Esophagus muscularis mucosa (tissue), 4 donors: ENCODE measurements around the gene EFNA1. TPM values are rescaled to one million over a fixed set of nuclear protein-coding genes. Genes with fewer than 3 reads are reported as not detected.

ENCODE experiments used
- DNase-seq: peaks from one replicate; pipeline ENCODE4 v3.0.0-alpha.2; 2017; ENCODE audit errors: extremely low spot score
- H3K27ac ChIP-seq, 4 donors: fragments of 200-600 bp; sonication (generic); replicated peaks in 1 of 4; 1 replicate in 3 of 4; 2 replicates in 1 of 4; pipeline ENCODE4 v1.5.1; 2016 to 2019; ENCODE audit warnings: mild to moderate bottlenecking in 1 of 4
- H3K27me3 ChIP-seq, 4 donors: fragments of 200-600 bp; sonication (generic); one replicate each; pipeline versions ENCODE4 v1.5.1 to v1.6.0; 2016 to 2019
- H3K36me3 ChIP-seq, 4 donors: fragments of 200-600 bp; sonication (generic); one replicate each; pipeline ENCODE4 v1.5.1; 2016 to 2019
- H3K4me1 ChIP-seq, 4 donors: fragments of 200-600 bp; sonication (generic); one replicate each; pipeline ENCODE4 v1.5.1; 2016 to 2019
- H3K4me3 ChIP-seq, 4 donors: fragments of 200-600 bp; sonication (generic); 1 replicate in 2 of 4; 2 replicates in 2 of 4; pipeline ENCODE4 v1.5.1; 2016 to 2019; ENCODE audit warnings: mild to moderate bottlenecking in 4 of 4, moderate library complexity in 1 of 4
- H3K9me3 ChIP-seq, 4 donors: fragments of 200-600 bp; sonication (generic); 1 replicate in 3 of 4; 2 replicates in 1 of 4; pipeline ENCODE4 v1.5.1; 2016 to 2019
- EP300 ChIP-seq: sonication (generic); formaldehyde crosslinking; IDR thresholded peaks from one replicate; pipeline ENCODE4 v1.6.1; 2017; ENCODE audit warnings: antibody characterized with exemption
- POLR2A ChIP-seq: fragments of 450-650 bp; IDR thresholded peaks from one replicate; pipeline ENCODE4 v1.6.1; 2017; ENCODE audit warnings: antibody characterized with exemption, moderate library complexity, mild to moderate bottlenecking, low read depth
- POLR2AphosphoS5 ChIP-seq, 2 donors: sonication (generic); formaldehyde crosslinking; IDR thresholded peaks; one replicate each; pipeline ENCODE4 v1.6.1; 2017; ENCODE audit warnings: antibody characterized with exemption in 2 of 2
- WGBS: methylation state at CpG from one replicate; pipeline ENCODE4 v1.1.5; 2018; 5-methylcytosine and 5-hydroxymethylcytosine counted together
- intact Hi-C: fragments of 100-400 bp; cut with DNase I; formaldehyde crosslinking; loops from one replicate; pipeline ENCODE4 v1.15.1; 2023
- total RNA-seq, 4 donors: library from RNA; depleted of rRNA; stranded (reverse); fragments of >200 nt; gene quantifications; one replicate each; pipeline versions ENCODE4 v1.1.0 to v1.2.1, GENCODE V29; 2016
- TF ChIP-seq, protein P1 (sequence below), 3 experiments: fragments of 200-600 bp in 2 of 3; fragments of 450-650 bp in 1 of 3; sonication (generic) in 2 of 3; IDR thresholded peaks; one replicate each; pipeline ENCODE4 v1.5.1; 2017 to 2019; ENCODE audit warnings: antibody characterized with exemption in 3 of 3, mild to moderate bottlenecking in 2 of 3, moderate library complexity in 1 of 3

Gene EFNA1
- total RNA-seq, 4 donors from 2014 or later, result 11.2 to 37.3 (median 27.5) TPM

GRCh38 chr1:155174324-155175280 lies 46.9 kb downstream of the EFNA1 start:
- intact Hi-C loops, result loop anchor here (5.0 kb wide), 2 partner anchors 47 to 418 kb away; partner anchors contain the start of gene EFNA1
- no peaks in the 10 kb centered on the region for H3K9me3 ChIP-seq
- DNase-seq, result peak; percentile 84
- peaks cover 0 to 24% (median 14%) of the 10 kb centered on the region in 4 donors for H3K27me3 ChIP-seq
- peaks cover 26 to 57% (median 39%) of the 10 kb centered on the region in 4 donors for H3K4me1 ChIP-seq
- 14% methylated on average over 21 of the region's 35 CpGs for WGBS
- peak overlapping the region; percentile 71 to 90 (median 84) for H3K4me3 ChIP-seq
- no peak for TF ChIP-seq POLR2AphosphoS5 (IDR thresholded peaks at IDR 0.05)
- TF ChIP-seq POLR2A, result no peak
- TF ChIP-seq, protein P1, sequence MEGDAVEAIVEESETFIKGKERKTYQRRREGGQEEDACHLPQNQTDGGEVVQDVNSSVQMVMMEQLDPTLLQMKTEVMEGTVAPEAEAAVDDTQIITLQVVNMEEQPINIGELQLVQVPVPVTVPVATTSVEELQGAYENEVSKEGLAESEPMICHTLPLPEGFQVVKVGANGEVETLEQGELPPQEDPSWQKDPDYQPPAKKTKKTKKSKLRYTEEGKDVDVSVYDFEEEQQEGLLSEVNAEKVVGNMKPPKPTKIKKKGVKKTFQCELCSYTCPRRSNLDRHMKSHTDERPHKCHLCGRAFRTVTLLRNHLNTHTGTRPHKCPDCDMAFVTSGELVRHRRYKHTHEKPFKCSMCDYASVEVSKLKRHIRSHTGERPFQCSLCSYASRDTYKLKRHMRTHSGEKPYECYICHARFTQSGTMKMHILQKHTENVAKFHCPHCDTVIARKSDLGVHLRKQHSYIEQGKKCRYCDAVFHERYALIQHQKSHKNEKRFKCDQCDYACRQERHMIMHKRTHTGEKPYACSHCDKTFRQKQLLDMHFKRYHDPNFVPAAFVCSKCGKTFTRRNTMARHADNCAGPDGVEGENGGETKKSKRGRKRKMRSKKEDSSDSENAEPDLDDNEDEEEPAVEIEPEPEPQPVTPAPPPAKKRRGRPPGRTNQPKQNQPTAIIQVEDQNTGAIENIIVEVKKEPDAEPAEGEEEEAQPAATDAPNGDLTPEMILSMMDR (IDR thresholded peaks at IDR 0.05), result no peak
- TF ChIP-seq EP300, result no peak
- peak overlapping the region in 1 of 4 donors; percentile 14 for H3K27ac ChIP-seq
- peaks cover 0 to 16% (median 15%) of the 10 kb centered on the region in 4 donors for H3K36me3 ChIP-seq

- no peak overlapping the region for H3K27ac ChIP-seq
- H3K9me3 ChIP-seq, result no peaks in the 10 kb centered on the region
- H3K27me3 ChIP-seq, result peaks cover 0 to 24% (median 14%) of the 10 kb centered on the region in 4 donors
- peaks cover 0 to 11% (median 8%) of the 10 kb centered on the region in 4 donors for H3K36me3 ChIP-seq
- DNase-seq, result peak; percentile 64
- H3K4me1 ChIP-seq, result peaks cover 26 to 57% (median 39%) of the 10 kb centered on the region in 4 donors
- 86% methylated on average over 10 of the region's 12 CpGs for WGBS
- TF ChIP-seq POLR2A, result no peak
- TF ChIP-seq POLR2AphosphoS5 (IDR thresholded peaks at IDR 0.05), result no peak
- no peak for TF ChIP-seq EP300
- TF ChIP-seq, protein P1 (IDR thresholded peaks at IDR 0.05), result no peak
- intact Hi-C loops, result loop anchor here (5.0 kb wide), 1 partner anchor 417 kb away; no protein-coding TSS in a partner anchor
- H3K4me3 ChIP-seq, result no peak overlapping the region
Observed at GRCh38 chr1:155175281-155175926, 47.7 kb downstream of the EFNA1 start.

DNA sequence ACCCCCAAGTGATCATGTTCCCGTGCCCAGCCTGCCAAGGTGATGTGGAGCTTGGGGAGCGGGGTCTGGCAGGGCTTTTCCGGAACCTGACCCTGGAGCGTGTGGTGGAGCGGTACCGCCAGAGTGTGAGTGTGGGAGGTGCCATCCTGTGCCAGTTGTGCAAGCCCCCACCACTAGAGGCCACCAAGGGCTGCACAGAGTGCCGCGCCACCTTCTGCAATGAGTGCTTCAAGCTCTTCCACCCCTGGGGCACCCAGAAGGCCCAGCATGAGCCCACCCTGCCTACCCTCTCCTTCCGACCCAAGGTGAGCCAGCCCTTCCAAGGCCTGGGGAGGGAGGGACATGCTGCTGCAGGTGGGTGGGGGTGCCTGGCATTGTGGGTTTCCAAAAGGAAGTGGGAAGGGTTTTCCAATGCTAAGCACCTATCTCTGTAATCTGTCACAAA lies 48.3 kb downstream of the EFNA1 start:
- H3K9me3 ChIP-seq, result no peaks in the 10 kb centered on the region
- H3K36me3 ChIP-seq, result peaks cover 0 to 5% (median 3%) of the 10 kb centered on the region in 4 donors
- no peak overlapping the region for H3K27ac ChIP-seq
- H3K27me3 ChIP-seq, result peaks cover 0 to 24% (median 14%) of the 10 kb centered on the region in 4 donors
- WGBS, result 89% methylated on average over 3 of the region's 9 CpGs
- H3K4me1 ChIP-seq, result peaks cover 26 to 54% (median 39%) of the 10 kb centered on the region in 4 donors
- intact Hi-C loops, result loop anchor here (5.0 kb wide), 1 partner anchor 416 kb away; no protein-coding TSS in a partner anchor
- TF ChIP-seq POLR2AphosphoS5 (IDR thresholded peaks at IDR 0.05) (no peak), EP300 (no peak), POLR2A (no peak)
- TF ChIP-seq, protein P1 (IDR thresholded peaks at IDR 0.05), result no peak
- DNase-seq, result no peak
- no peak overlapping the region for H3K4me3 ChIP-seq

DNA sequence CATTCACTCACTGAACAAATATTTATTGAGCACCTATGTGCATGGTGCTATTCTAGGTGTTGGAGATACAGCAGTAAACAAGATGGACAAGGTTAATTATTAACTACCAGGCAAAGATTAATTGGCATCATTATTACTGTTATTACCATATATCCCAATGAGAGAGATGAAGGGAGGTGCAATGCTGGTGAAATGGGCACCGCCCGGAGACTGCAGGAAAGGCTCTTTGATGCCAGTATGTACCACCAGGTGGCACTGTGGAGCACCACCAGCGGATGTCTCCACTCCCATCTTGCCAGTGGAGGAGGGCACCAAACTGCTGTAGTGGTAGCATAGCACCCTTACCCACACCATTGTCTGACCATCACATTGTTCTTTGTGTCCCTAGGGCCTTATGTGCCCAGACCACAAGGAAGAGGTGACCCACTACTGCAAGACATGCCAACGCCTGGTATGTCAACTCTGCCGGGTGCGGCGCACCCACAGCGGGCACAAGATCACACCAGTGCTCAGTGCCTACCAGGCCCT lies 48.9 kb downstream of the EFNA1 start:
- Histone ChIP-seq H3K4me3 (no peak overlapping the region), H3K9me3 (no peaks in the 10 kb centered on the region), H3K4me1 (peaks cover 26 to 47% (median 38%) of the 10 kb centered on the region in 4 donors), H3K27ac (no peak overlapping the region), H3K36me3 (peaks cover 0 to 4% (median 2%) of the 10 kb centered on the region in 4 donors), H3K27me3 (peaks cover 0 to 24% (median 14%) of the 10 kb centered on the region in 4 donors)
- TF ChIP-seq, protein P1 (IDR thresholded peaks at IDR 0.05), result peak in 2 of 3 experiments; percentile 90 to 94
- TF ChIP-seq POLR2AphosphoS5 (IDR thresholded peaks at IDR 0.05), result peak; percentile 24 to 77
- no peak for TF ChIP-seq EP300
- no peak for TF ChIP-seq POLR2A
- intact Hi-C loops, result loop anchor here (5.0 kb wide), 1 partner anchor 416 kb away; no protein-coding TSS in a partner anchor
- no peak for DNase-seq
- 8% methylated on average over 3 of the region's 8 CpGs for WGBS
